ENCODE measurements around the gene MAP1S.
A peak's percentile ranks its signal among the peaks of the same experiment; 100 is the strongest.
"Not testable (repeated sequence)": the region's sequence is repeated elsewhere in the genome, so short reads cannot be mapped to it uniquely, and the experiment has no call there.

MAP1S gene

DNA sequence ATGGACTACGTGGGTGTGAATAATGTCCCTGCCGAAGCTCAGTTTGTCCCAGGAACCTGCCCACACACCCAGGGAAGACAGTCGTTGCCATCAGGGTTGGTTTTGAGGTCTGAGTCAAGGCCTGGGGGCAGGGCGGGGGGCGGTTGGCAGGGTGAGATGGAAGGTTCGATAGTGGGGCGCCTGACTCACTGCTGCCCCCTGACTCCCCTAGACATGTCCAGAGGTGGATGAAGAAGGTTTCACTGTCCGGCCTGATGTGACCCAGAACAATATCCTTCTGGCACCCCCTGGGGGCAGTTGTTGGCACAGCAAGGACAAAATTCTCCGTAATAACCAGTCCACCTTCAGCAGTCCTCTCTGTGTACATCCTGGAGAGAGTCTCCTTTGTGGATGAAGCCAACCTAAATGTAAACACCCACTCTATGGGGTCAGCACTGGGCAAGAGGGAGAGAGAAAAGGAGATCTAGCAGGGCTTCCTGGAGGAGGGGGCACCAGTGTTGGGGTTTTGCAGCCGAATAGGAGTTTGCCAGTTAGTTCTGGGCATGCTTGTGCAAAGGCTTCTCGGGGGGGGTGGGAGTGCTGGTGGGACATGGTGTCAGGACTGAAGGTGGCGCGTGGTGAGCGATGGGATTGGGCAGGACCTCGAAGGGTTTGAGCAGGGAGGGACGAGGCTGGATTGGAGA is 56.1 kb downstream of the MAP1S start:
- H3K4me3 Mint-ChIP-seq = no peak overlapping the region
- no peaks in the 10 kb centered on the region for H3K27me3 Mint-ChIP-seq
- no peak overlapping the region for H3K27ac Mint-ChIP-seq
- peaks cover 89% of the 10 kb centered on the region for H3K36me3 Mint-ChIP-seq (ENCODE audit: low read depth)
- H3K9me3 Mint-ChIP-seq = no peaks in the 10 kb centered on the region
- intact Hi-C loops (cut with micrococcal nuclease) = loop anchor here (5.0 kb wide), 1 partner anchor 82 kb away; the partner anchor contains the start of gene RPL18A
- H3K4me1 Mint-ChIP-seq (ENCODE audit: low read depth) = peaks cover 43% of the 10 kb centered on the region

DNA sequence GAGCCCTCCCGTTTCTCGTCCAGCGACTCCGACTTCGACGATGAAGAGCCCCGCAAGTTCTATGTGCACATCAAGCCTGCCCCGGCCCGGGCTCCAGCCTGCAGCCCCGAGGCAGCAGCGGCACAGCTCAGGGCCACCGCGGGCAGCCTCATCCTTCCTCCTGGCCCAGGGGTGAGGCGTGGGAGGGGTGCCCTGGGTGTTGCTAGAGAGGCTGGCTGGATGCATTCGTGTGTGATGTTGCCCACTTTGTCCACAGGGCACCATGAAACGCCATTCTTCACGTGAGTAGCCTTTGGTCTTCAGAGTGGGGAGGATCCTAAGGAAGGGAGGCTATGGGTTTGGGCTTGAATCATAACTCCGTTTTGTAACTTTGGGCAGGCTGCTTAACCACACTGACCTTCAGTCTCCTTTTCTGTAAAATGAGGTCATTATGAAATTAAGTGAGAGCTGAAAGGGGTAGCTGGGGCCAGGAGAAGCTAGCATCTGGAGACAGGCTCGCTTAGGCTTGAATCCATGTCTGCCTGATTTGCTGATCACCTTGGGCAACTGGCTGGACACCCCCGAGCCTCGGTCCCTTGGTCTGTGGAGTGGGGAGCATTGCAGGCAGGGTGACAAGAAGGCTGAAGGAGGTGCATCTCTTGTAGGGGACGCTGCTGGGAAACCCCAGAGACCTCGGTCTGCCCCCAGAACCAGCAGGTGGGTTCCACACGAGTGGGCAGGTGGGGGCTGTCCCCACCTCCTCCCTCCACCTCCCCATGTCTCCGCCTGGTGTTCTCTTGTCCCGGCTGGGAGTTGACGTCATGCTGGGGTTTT is 56.9 kb downstream of the MAP1S start:
- no peak overlapping the region for H3K4me3 Mint-ChIP-seq
- peaks cover 89% of the 10 kb centered on the region for H3K36me3 Mint-ChIP-seq (ENCODE audit: low read depth)
- intact Hi-C loops (cut with micrococcal nuclease) = loop anchor here (5.0 kb wide), 1 partner anchor 81 kb away; the partner anchor contains the start of gene RPL18A
- no peaks in the 10 kb centered on the region for H3K9me3 Mint-ChIP-seq
- no peak overlapping the region for H3K27ac Mint-ChIP-seq
- peaks cover 46% of the 10 kb centered on the region for H3K4me1 Mint-ChIP-seq (ENCODE audit: low read depth)
- no peaks in the 10 kb centered on the region for H3K27me3 Mint-ChIP-seq

DNA sequence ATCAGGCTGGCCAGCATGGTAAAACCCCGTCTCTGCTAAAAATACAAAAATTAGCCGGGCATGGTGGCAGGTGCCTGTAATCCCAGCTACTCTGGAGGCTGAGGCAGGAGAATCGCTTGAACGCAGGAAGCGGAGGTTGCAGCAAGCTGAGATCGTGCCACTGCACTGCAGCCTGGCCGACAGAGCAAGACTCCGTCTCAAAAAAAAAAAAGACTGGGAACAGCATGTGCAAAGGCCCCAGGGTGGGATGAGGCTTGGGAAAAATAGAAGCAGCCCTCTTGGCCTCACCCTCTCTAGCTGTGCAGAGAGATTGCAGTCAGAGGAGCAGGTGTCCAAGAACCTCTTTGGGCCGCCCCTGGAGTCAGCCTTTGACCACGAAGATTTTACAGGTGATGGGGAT is 58.6 kb downstream of the MAP1S start:
- intact Hi-C loops (cut with micrococcal nuclease) = loop anchor here (5.0 kb wide), 1 partner anchor 79 kb away; the partner anchor contains the start of gene RPL18A
- not testable (repeated sequence) for H3K9me3 Mint-ChIP-seq, H3K4me3 Mint-ChIP-seq, H3K27me3 Mint-ChIP-seq
- peaks cover 53% of the 10 kb centered on the region for H3K4me1 Mint-ChIP-seq (ENCODE audit: low read depth)
- H3K27ac Mint-ChIP-seq = peak overlapping the region; percentile 76
- peaks cover 89% of the 10 kb centered on the region for H3K36me3 Mint-ChIP-seq (ENCODE audit: low read depth)

DNA sequence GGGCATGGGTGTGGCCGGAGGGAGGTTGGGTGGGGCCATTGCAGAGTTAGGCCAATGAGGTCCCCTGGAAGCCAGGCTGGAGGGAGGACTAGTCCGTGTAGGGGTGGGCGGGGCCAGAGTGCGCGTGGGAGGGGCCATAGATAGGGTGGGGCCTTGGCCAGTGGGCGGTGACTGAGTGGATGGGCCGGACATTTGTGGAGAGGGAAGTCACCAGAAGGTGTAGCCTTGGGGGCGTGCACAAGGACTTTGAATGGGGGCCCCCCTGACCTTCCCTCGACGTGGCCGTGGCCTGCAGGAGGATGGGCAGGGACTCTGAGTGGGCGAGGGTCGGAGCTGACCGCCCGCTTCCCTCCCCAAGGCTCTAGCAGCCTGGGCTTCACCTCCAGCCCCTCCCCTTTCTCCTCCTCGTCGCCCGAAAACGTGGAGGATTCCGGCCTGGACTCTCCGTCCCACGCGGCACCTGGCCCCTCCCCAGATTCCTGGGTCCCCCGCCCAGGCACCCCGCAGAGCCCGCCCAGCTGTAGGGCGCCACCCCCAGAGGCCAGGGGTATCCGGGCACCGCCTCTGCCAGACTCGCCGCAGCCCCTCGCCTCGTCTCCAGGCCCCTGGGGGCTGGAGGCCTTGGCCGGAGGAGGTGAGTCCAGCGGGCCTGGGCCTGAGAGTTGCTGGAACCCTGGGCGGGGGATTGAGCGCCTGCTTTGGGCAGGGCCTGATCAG is 59.1 kb downstream of the MAP1S start:
- Mint-ChIP-seq H3K4me3 (peak overlapping the region; percentile 73), H3K9me3 (no peaks in the 10 kb centered on the region), H3K36me3 (ENCODE audit: low read depth) (peaks cover 89% of the 10 kb centered on the region), H3K27me3 (no peaks in the 10 kb centered on the region), H3K27ac (peak overlapping the region; percentile 76), H3K4me1 (ENCODE audit: low read depth) (peaks cover 55% of the 10 kb centered on the region)
- intact Hi-C loops (cut with micrococcal nuclease) = loop anchor here (5.0 kb wide), 1 partner anchor 79 kb away; the partner anchor contains the start of gene RPL18A

DNA sequence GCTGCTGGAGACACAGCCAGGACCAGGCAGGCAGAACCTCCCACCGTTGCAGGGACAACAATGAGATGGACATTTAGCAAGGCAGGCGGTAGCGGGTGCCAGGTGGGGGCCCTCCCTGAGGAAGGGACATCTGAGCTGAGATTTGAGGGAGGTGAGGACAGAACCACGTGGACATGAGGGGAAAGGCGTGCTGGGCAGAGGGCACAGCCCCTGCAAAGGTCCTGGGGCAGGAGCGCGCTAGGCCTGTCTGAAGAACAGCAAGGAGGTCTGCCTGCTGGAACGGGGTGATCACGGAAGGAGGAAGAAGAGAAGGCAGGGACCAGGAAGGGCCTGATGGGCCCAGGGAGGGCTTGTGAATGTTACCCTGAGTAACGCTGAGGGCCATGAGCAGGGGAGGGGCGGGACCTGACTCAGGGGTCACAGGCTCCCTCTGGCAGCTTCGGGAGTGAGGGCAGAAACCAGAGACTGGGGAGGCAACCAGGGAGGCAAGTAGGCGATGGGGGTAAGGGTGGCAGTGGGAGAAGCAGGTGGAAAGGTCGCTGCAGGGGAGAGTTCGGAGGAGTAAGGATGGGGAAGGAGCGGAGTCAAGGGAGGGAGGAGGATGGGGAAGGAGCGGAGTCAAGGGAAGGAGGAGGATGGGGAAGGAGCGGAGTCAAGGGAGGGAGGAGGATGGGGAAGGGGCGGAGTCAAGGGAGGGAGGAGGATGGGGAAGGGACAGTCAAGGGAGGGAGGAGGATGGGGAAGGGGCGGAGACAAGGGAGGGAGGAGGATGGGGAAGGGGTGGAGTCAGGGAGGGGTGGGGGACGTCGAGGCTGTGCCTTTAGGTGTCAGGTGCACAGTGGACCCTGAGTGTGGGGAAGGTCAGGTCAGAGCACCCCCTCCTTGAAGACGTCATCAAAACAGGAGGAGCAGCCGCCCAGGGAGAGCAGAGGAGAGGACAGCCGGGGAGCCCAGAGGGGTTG is 60.0 kb downstream of the MAP1S start:
- Mint-ChIP-seq H3K4me3 (peak overlapping the region; percentile 73), H3K27me3 (no peaks in the 10 kb centered on the region), H3K4me1 (ENCODE audit: low read depth) (peaks cover 62% of the 10 kb centered on the region), H3K27ac (peak overlapping the region; percentile 76), H3K9me3 (no peaks in the 10 kb centered on the region), H3K36me3 (ENCODE audit: low read depth) (peaks cover 89% of the 10 kb centered on the region)
- intact Hi-C loops (cut with micrococcal nuclease) = loop anchor here (5.0 kb wide), 1 partner anchor 78 kb away; the partner anchor contains the start of gene RPL18A

DNA sequence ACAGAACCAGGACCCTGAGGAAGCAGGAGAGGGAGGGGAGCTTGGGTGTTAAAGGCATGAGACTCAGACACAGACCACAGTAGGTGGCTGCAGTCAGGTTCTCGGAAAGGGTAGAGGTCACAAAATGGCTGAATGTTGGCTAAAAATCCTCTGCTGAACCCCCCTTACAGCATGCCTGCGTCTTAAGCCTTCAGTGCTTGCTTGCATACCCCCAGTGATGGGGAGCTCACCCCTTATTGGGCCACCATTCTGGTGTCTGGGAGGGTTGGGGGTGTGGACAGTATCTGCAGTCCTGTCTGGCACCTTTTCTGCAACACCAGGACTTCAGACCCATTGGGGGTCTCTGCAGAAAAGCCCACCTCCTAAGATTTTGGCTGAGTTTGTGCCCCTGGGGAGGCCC is 61.5 kb downstream of the MAP1S start:
- no peaks in the 10 kb centered on the region for H3K9me3 Mint-ChIP-seq
- peaks cover 89% of the 10 kb centered on the region for H3K36me3 Mint-ChIP-seq (ENCODE audit: low read depth)
- no peak overlapping the region for H3K4me3 Mint-ChIP-seq
- no peak overlapping the region for H3K27ac Mint-ChIP-seq
- no peaks in the 10 kb centered on the region for H3K27me3 Mint-ChIP-seq
- peaks cover 55% of the 10 kb centered on the region for H3K4me1 Mint-ChIP-seq (ENCODE audit: low read depth)
- intact Hi-C loops (cut with micrococcal nuclease) = loop anchor here (5.0 kb wide), 1 partner anchor 78 kb away; no protein-coding TSS in a partner anchor

DNA sequence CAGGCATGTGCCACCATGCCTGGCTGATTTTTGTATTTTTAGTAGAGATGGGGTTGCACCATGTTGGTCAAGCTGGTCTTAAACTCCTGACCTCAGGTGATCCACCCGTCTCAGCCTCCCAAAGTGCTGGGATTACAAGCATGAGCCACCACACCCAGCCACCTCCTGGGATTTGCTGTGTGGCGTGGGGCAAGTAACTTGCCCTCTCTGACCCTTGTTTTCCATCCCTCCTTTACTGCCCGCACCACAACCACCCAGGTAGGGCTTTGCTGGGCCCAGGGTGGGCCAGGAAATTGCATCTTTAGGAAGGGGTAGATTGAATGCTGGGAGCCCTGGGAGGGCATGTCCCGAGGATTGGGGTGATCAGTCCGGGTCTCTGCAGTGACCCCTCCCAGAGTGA is 64.4 kb downstream of the MAP1S start:
- H3K4me3 Mint-ChIP-seq, H3K9me3 Mint-ChIP-seq, H3K27ac Mint-ChIP-seq, H3K27me3 Mint-ChIP-seq: not testable (repeated sequence)
- Mint-ChIP-seq H3K4me1 (ENCODE audit: low read depth) (peaks cover 41% of the 10 kb centered on the region), H3K36me3 (ENCODE audit: low read depth) (peaks cover 94% of the 10 kb centered on the region)
- intact Hi-C loops (cut with micrococcal nuclease) = loop anchor here (5.0 kb wide), 1 partner anchor 81 kb away; no protein-coding TSS in a partner anchor
